ENCODE measurements around the gene SLC5A10.
"Not testable (repeated sequence)": the region's sequence is repeated elsewhere in the genome, so short reads cannot be mapped to it uniquely, and the experiment has no call there.

Gene SLC5A10

DNA sequence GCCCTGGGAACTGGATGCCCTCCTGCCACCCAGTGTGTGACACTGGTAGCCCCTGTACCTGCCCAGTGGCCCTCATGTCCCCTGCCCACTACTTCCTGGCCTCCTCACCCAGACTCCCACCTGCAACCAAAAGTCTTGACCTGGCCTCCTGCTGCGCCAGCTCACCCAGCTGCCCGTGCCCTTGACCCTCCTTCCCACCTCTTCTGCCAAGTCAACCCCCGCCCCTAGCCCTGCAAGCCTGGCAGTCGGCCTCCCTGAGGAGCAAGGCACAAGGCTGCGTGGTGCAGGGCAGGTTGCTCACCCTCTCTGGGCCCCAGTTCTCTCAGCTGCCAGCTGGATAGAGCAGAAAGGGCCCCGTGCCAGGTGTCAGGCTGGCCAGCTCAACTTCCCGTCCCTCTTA, 64.9 kb downstream of the SLC5A10 start:
- DNase-seq (ENCODE audit: low read depth): no peak
- TF ChIP-seq, protein P1, sequence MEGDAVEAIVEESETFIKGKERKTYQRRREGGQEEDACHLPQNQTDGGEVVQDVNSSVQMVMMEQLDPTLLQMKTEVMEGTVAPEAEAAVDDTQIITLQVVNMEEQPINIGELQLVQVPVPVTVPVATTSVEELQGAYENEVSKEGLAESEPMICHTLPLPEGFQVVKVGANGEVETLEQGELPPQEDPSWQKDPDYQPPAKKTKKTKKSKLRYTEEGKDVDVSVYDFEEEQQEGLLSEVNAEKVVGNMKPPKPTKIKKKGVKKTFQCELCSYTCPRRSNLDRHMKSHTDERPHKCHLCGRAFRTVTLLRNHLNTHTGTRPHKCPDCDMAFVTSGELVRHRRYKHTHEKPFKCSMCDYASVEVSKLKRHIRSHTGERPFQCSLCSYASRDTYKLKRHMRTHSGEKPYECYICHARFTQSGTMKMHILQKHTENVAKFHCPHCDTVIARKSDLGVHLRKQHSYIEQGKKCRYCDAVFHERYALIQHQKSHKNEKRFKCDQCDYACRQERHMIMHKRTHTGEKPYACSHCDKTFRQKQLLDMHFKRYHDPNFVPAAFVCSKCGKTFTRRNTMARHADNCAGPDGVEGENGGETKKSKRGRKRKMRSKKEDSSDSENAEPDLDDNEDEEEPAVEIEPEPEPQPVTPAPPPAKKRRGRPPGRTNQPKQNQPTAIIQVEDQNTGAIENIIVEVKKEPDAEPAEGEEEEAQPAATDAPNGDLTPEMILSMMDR (IDR thresholded peaks at IDR 0.05; ENCODE audit: low read depth, low read length, missing control alignments): no peak
- H3K4me3 ChIP-seq (ENCODE audit: low read depth, low read length): no peak overlapping the region
- in situ Hi-C loops (cut with HindIII; ENCODE audit: low sequenced_read_pairs): no loop called here

DNA sequence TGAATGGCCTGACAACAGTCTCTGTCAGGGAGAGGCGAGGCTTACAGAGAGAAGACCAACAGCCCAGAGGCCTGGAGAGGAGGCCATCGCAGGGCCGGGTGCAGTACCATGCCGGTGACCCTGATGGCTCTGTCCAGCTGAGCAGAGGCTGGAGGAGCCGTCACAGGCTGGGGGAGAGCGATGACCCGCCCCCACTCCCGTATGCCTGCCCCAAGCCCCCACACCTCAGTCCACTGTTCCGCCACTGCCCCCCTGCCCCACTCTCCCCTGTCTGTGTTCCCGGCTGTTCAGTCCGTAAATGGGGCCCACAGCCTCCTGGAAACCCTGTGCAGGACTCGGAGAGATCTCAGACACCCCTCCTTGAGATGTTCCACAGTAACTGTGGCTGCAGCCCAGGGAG, 65.4 kb downstream of the SLC5A10 start:
- no peak for DNase-seq (ENCODE audit: low read depth)
- no peak overlapping the region for H3K4me3 ChIP-seq (ENCODE audit: low read depth, low read length)
- TF ChIP-seq, protein P1 (IDR thresholded peaks at IDR 0.05; ENCODE audit: low read depth, low read length, missing control alignments): no peak
- in situ Hi-C loops (cut with HindIII; ENCODE audit: low sequenced_read_pairs): no loop called here

DNA sequence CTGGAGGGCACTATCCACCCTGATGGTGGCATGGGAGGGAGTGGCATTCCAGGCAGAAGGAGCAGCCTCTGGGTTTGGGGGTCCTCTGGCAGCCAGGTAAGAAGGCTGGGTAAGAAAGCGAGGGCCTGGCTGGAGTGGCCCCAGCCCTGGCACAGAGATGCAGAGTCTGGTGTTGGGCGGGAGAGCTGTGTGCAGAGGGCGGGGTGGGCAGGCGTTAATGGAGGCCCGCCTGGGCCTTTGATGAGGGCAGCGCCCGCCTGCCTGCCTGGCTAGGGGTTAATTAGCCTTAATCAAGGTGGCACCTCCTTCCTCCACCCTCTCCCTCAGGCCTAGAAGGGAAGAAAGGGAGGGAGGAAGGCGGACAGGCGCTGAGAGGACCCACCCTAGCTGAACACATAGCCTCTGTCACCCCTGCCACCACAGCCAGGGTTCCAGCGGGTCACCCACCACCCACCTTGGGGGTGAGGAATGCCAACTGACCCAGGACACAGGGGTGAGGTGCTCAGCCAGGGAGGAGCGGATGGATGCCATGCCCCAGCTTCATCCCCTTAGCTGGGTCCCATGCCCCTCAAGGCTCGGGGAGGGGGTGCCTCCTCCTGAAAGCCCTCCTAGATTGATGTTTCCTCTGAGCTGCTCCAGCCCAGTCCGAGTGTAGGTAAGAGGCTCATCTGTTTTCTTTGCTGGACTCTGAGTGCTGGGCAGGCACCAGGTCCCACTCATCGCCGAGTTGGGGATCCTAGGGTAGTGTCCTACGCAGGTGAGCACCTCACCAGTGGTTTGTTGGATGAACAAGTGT, 66.0 kb downstream of the SLC5A10 start:
- no peak overlapping the region for H3K4me3 ChIP-seq (ENCODE audit: low read depth, low read length)
- TF ChIP-seq, protein P1 (IDR thresholded peaks at IDR 0.05; ENCODE audit: low read depth, low read length, missing control alignments): no peak
- DNase-seq (ENCODE audit: low read depth): no peak
- in situ Hi-C loops (cut with HindIII; ENCODE audit: low sequenced_read_pairs): no loop called here

DNA sequence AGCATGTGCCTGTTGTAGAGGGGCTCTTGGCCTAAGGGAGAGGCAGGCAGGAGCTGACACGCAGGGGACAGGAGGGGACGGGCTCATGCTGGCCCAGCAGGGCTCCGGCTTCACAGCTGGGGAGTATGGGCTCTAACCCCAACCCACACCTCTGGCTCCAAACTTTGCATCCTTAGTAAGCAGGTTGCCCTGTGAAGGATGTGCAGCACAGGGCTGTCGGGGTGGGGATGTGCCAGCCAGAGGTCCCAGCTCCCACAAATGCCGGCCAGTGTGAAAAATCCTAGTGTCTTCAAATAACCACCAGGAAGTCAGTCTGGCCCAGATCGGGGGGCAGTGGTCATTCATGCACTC, 66.6 kb downstream of the SLC5A10 start:
- TF ChIP-seq, protein P1 (IDR thresholded peaks at IDR 0.05; ENCODE audit: low read depth, low read length, missing control alignments): no peak
- no peak overlapping the region for H3K4me3 ChIP-seq (ENCODE audit: low read depth, low read length)
- DNase-seq (ENCODE audit: low read depth): no peak
- in situ Hi-C loops (cut with HindIII; ENCODE audit: low sequenced_read_pairs): no loop called here

DNA sequence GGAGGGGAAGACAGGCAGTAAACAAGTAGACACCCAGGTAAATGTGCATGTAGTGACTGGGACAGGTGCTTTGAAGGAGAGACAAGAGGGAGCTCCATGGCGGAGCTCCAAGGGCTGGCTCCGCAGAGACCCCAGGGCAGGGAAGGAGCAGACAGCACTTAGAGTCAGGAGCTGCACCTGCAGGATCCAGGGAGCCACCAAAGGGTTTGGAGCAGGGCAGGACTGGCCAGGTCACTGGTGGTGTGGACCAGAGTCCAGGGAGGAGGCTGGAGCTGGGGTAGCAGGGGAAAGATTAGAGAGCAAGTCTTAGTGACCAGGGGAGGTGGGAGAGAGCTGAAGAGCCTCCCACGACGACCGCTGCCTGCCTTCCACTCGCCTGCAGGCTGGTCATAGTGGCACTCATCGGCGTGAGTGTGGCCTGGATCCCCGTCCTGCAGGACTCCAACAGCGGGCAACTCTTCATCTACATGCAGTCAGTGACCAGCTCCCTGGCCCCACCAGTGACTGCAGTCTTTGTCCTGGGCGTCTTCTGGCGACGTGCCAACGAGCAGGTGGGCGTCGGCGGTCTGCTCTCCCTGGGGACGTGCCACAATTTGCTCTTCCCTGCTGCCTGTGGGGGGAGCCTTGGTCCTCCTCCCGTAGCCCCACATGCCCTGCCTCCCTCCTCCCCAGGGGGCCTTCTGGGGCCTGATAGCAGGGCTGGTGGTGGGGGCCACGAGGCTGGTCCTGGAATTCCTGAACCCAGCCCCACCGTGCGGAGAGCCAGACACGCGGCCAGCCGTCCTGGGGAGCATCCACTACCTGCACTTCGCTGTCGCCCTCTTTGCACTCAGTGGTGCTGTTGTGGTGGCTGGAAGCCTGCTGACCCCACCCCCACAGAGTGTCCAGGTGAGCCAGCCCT, 67.3 kb downstream of the SLC5A10 start:
- no peak overlapping the region for H3K4me3 ChIP-seq (ENCODE audit: low read depth, low read length)
- TF ChIP-seq, protein P1 (IDR thresholded peaks at IDR 0.05; ENCODE audit: low read depth, low read length, missing control alignments): no peak
- in situ Hi-C loops (cut with HindIII; ENCODE audit: low sequenced_read_pairs): no loop called here
- no peak for DNase-seq (ENCODE audit: low read depth)

DNA sequence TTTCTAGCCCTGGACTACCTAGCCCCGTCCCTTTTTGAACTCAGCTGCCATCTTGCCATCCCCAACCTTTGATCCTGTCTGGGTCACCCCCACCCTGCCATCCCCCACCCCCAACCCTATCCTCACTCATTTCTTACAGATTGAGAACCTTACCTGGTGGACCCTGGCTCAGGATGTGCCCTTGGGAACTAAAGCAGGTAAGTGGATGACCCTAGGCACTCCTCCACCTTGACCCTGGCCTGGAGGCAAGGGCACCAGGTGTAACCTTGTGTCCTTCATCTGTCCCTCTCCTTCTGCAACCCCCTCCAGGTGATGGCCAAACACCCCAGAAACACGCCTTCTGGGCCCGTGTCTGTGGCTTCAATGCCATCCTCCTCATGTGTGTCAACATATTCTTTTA, 68.1 kb downstream of the SLC5A10 start:
- TF ChIP-seq, protein P1 (IDR thresholded peaks at IDR 0.05; ENCODE audit: low read depth, low read length, missing control alignments): no peak
- in situ Hi-C loops (cut with HindIII; ENCODE audit: low sequenced_read_pairs): no loop called here
- H3K4me3 ChIP-seq (ENCODE audit: low read depth, low read length): no peak overlapping the region
- no peak for DNase-seq (ENCODE audit: low read depth)

DNA sequence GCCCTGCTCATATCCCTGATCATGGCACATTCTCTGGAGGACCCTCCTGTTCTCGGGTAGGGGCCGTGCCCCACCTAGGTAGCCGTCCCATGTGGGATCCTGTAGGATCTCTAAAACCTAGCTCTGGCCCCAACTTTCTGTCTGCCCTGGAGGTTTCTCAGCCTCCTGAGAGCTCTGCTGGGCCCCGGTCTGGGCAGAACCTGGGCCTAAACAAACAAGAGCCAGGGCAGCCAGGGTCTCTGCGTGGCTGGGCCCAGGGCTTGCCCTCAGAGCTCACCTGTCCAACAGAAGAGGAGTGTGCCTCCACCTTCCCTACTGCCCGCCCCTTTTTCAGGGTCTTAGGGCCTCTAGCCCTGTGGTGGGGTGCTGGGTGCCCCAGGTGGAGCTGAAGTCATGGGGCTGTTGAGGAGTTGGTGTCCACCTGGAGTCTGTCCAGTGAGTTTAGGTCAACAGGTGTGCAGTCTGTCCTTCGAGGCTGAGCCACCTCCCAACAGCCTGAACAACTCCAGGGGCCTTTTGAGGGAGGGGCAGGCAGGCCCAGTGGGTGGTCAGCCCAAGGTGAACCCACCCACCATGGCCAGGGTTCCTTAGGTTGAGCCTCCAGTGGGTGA, 69.2 kb downstream of the SLC5A10 start:
- DNase-seq (ENCODE audit: low read depth); in situ Hi-C loops (cut with HindIII; ENCODE audit: low sequenced_read_pairs); H3K4me3 ChIP-seq (ENCODE audit: low read depth, low read length): not testable (repeated sequence)

Measured in astrocyte of the cerebellum (primary cell).